Keratinocyte (primary cell): ENCODE measurements around the gene CAT.

ENCODE experiments used
- EZH2 ChIP-seq: IDR thresholded peaks from one replicate; pipeline ENCODE4 v1.6.1; 2012; ENCODE audit warnings: inconsistent platforms, mild to moderate bottlenecking, low read length, moderate library complexity
- TF ChIP-seq, protein P1 (sequence below), 3 experiments: IDR thresholded peaks in 1 of 3; conservative IDR thresholded peaks in 1 of 3; optimal IDR thresholded peaks in 1 of 3; 2 replicates in 2 of 3; 3 replicates in 1 of 3; pipeline versions ENCODE3 to v1.5.1; 2011; ENCODE audit warnings: low read length in 3 of 3, mild to moderate bottlenecking in 3 of 3, moderate library complexity in 2 of 3, control low read depth in 1 of 3, inconsistent platforms in 1 of 3; ENCODE audit not compliant: insufficient read depth in 2 of 3; ENCODE audit errors: extremely low read depth in 1 of 3

- TF ChIP-seq, protein P1, sequence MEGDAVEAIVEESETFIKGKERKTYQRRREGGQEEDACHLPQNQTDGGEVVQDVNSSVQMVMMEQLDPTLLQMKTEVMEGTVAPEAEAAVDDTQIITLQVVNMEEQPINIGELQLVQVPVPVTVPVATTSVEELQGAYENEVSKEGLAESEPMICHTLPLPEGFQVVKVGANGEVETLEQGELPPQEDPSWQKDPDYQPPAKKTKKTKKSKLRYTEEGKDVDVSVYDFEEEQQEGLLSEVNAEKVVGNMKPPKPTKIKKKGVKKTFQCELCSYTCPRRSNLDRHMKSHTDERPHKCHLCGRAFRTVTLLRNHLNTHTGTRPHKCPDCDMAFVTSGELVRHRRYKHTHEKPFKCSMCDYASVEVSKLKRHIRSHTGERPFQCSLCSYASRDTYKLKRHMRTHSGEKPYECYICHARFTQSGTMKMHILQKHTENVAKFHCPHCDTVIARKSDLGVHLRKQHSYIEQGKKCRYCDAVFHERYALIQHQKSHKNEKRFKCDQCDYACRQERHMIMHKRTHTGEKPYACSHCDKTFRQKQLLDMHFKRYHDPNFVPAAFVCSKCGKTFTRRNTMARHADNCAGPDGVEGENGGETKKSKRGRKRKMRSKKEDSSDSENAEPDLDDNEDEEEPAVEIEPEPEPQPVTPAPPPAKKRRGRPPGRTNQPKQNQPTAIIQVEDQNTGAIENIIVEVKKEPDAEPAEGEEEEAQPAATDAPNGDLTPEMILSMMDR (optimal IDR thresholded peaks at IDR 0.05 in 1 of 3, IDR thresholded peaks at IDR 0.05 in 1 of 3, conservative IDR thresholded peaks at IDR 0.05 in 1 of 3; ENCODE audit: extremely low read depth in 1 of 3, insufficient read depth in 2 of 3, low read length in 3 of 3): no peak
- TF ChIP-seq EZH2: no peak
Measured at GRCh38 chr11:34404280-34404679, 34.5 kb upstream of the CAT start.
